Uterus (tissue), 2 donors: ENCODE results near the gene RPS18.

ENCODE experiments used
- CTCF ChIP-seq, 4 experiments: fragments of 200-600 bp in 2 of 4; fragments of 450-650 bp in 2 of 4; sonication (generic) in 2 of 4; IDR thresholded peaks; one replicate each; pipeline ENCODE4 v1.5.1; 2016 to 2019; ENCODE audit warnings: antibody characterized with exemption in 4 of 4, mild to moderate bottlenecking in 2 of 4, moderate library complexity in 1 of 4
- POLR2A ChIP-seq, 2 donors: fragments of 450-650 bp; IDR thresholded peaks; one replicate each; pipeline ENCODE4 v1.6.1; 2016; ENCODE audit warnings: antibody characterized with exemption in 2 of 2, mild to moderate bottlenecking in 1 of 2, moderate library complexity in 1 of 2

DNA sequence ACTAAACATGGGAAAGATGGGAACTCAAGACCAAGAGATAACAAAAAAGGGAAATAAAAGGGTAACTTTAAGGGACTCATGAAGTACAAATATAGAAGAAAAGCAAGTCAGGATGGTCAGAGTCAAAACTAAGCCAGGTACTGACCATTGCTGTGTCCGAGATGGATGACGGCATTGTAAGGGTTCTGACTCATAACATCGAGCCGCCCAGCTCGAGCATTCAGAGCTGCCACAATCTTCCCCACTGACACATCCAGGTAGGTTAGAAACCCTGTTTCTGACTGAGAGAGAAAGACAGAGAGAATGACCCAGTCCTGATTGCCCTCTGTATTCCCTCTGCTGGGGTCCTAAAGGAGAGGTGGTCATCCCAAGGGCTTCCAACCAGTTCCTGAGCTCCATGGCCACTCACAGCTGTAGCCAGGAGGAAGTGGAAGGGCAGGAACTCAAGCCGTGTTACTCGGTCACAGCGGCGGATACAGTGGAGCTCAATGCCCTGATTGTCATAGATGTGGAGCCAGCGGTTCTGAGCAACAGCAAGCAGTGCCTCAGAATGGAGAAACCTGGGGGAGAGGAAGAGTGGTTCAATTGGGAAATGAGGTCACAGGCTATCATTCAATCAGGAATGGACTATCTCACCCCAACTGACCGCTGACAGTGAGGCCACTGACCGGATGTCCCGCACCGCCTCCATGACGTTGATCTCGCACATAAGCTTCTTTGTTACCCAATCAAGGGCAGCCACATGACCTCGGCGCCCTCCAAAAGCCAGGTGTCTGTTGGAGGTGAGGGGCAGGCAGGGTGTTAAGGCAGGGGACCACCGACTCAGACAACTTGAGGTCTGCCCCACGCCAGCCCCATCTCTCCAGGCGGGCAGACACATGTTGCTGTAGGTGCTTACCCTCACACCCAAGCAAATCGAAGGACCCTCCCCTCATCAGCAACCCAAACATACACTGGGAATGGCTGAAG is 15.4 kb downstream of the RPS18 start:
- TF ChIP-seq CTCF (IDR thresholded peaks at IDR 0.05) (no peak), POLR2A (IDR thresholded peaks at IDR 0.05) (no peak)
